ENCODE results near the gene TCL1A. TPM values are rescaled to one million over a fixed set of nuclear protein-coding genes. Genes with fewer than 3 reads are reported as not detected.

Gene TCL1A
- total RNA-seq, 1 experiment from 2014 or later = not detected

DNA sequence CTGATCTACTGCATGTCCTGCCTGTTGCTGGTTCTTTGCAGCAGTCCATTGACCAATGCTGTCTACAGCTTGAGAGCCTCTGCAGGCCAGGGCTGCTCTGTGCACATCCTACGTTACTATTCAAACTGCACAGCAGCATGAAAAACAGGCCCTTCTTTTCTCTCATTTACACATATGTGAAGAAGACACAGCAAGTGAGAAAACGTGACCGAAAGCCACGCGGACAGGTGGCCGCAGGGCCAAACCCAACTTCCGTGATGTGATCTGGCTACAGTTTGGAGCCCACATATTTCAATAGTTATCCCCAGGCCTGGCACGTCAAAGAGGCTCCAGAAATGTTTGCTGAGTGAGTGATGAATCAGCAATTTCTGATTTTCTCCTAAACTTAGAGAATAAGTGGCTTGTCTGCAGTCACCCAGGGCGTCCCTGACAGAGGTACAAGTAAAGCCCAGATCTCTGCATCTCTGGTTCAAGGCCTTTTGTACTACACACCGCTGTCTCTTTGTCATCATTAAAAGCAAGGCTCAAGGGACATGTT lies 45.6 kb downstream of the TCL1A start:
- Histone ChIP-seq H3K56ac (ENCODE audit: insufficient read length, low read depth, low read length) (no peak overlapping the region), H4K8ac (replicated peaks; ENCODE audit: insufficient read length, low read depth, low read length) (no peak overlapping the region), H3K9ac (ENCODE audit: extremely low read depth, insufficient read length, low read length) (no peak overlapping the region), H3K27me3 (ENCODE audit: insufficient read depth, low read length) (no peaks in the 10 kb centered on the region), H3K14ac (ENCODE audit: insufficient read depth, low read length) (no peak overlapping the region), H3K4me2 (ENCODE audit: insufficient read depth, insufficient read length, low read length) (no peak overlapping the region), H2BK5ac (ENCODE audit: insufficient read length, low read length) (no peak overlapping the region), H2BK12ac (ENCODE audit: insufficient read length, low read depth, low read length) (no peak overlapping the region), H4K91ac (ENCODE audit: insufficient read length, low read depth, low read length) (no peak overlapping the region), H2BK15ac (ENCODE audit: low read depth, low read length) (no peak overlapping the region), H3K9me3 (ENCODE audit: control insufficient read depth, low read depth, low read length) (no peaks in the 10 kb centered on the region), H2AFZ (ENCODE audit: low read length) (no peak overlapping the region), H2BK20ac (ENCODE audit: low read depth, low read length, poor library complexity, severe bottlenecking) (no peak overlapping the region), H4K5ac (ENCODE audit: insufficient read length, low read depth, low read length) (no peak overlapping the region), H3K18ac (ENCODE audit: insufficient read length, low read depth, low read length) (no peak overlapping the region), H3K79me1 (ENCODE audit: insufficient read depth, low read depth, low read length, poor library complexity, severe bottlenecking) (no peaks in the 10 kb centered on the region), H2BK120ac (ENCODE audit: low read depth, low read length, poor library complexity, severe bottlenecking) (no peak overlapping the region), H3T11ph (ENCODE audit: low read length) (no peak overlapping the region), H2AK5ac (ENCODE audit: insufficient read length, low read length) (no peak overlapping the region), H3K23ac (ENCODE audit: insufficient read length, low read depth, low read length) (no peak overlapping the region), H4K20me1 (ENCODE audit: control insufficient read depth, insufficient read depth, insufficient read length) (no peaks in the 10 kb centered on the region), H3K4me1 (ENCODE audit: insufficient read depth, low read length) (peaks cover 5% of the 10 kb centered on the region; the same call in 1 of the 2 replicates), H3K23me2 (ENCODE audit: insufficient read length, low read depth, low read length, poor library complexity, severe bottlenecking) (no peaks in the 10 kb centered on the region), H3K79me2 (ENCODE audit: insufficient read depth, low read length) (no peaks in the 10 kb centered on the region), H3K27ac (ENCODE audit: insufficient read length, low read depth, low read length) (no peak overlapping the region), H3K4ac (ENCODE audit: low read depth, low read length) (no peak overlapping the region)
- Mint-ChIP-seq H3K27ac (no peak overlapping the region), H3K4me3 (no peak overlapping the region), H3K9me3 (no peaks in the 10 kb centered on the region; a peak in 2 of 5 replicates), H3K27me3 (ENCODE audit: low read depth) (peaks cover 92% of the 10 kb centered on the region), H3K36me3 (ENCODE audit: insufficient read depth in 1 of 3, low read depth in 3 of 3) (no peaks in the 10 kb centered on the region), H3K4me1 (peaks cover 16 to 30% of the 10 kb centered on the region in 2 experiments)
- DNase-seq = no peak
- no CpG with 5 or more reads among the region's 10 CpGs for WGBS (ENCODE audit: extremely low coverage, insufficient read length, low lambda C conversion rate)
- TF ChIP-seq, protein P1, sequence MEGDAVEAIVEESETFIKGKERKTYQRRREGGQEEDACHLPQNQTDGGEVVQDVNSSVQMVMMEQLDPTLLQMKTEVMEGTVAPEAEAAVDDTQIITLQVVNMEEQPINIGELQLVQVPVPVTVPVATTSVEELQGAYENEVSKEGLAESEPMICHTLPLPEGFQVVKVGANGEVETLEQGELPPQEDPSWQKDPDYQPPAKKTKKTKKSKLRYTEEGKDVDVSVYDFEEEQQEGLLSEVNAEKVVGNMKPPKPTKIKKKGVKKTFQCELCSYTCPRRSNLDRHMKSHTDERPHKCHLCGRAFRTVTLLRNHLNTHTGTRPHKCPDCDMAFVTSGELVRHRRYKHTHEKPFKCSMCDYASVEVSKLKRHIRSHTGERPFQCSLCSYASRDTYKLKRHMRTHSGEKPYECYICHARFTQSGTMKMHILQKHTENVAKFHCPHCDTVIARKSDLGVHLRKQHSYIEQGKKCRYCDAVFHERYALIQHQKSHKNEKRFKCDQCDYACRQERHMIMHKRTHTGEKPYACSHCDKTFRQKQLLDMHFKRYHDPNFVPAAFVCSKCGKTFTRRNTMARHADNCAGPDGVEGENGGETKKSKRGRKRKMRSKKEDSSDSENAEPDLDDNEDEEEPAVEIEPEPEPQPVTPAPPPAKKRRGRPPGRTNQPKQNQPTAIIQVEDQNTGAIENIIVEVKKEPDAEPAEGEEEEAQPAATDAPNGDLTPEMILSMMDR (conservative IDR thresholded peaks at IDR 0.05) = no peak

Data from H9 (cell line).